HepG2 (cell line): ENCODE results near the gene SYNE1. TPM values are rescaled to one million over a fixed set of nuclear protein-coding genes. Genes with fewer than 3 reads are reported as not detected.

Experiments
- ADNP ChIP-seq: sonication (generic); formaldehyde crosslinking; IDR thresholded peaks from 2 replicates; pipeline ENCODE4 v1.4.0; 2020; ENCODE audit warnings: missing genetic modification reagents
- ASH2L ChIP-seq: fragments of 300-600, 200-600 bp; sonication (generic); IDR thresholded peaks from 2 replicates; pipeline ENCODE4 v1.7.0; 2017; ENCODE audit warnings: low read depth, mild to moderate bottlenecking, moderate library complexity, mixed read lengths, low read length; ENCODE audit not compliant: insufficient read length
- GABPB1 ChIP-seq: IDR thresholded peaks from 2 replicates; pipeline ENCODE4 v1.6.1; 2016; ENCODE audit warnings: mild to moderate bottlenecking, missing genetic modification reagents, moderate library complexity, missing compliant biosample characterization
- HCFC1 ChIP-seq: fragments of 150-350 bp; IDR thresholded peaks from 2 replicates; pipeline ENCODE4 v1.6.1; 2014; ENCODE audit warnings: low read depth, low read length
- HMG20B ChIP-seq: conservative IDR thresholded peaks from 2 replicates; pipeline ENCODE4 v1.6.1; 2016; ENCODE audit warnings: missing genetic modification reagents, missing compliant biosample characterization
- NR2F1 ChIP-seq, 2 experiments: fragments of 450-650 bp in 1 of 2; formaldehyde crosslinking in 1 of 2; IDR thresholded peaks; 2 replicates each; pipeline versions ENCODE4 v1.5.0 to v1.6.1; 2016 to 2020; ENCODE audit warnings: mild to moderate bottlenecking in 1 of 2, missing compliant biosample characterization in 1 of 2, missing genetic modification reagents in 1 of 2, moderate library complexity in 1 of 2
- PHF8 ChIP-seq: sonication (generic); formaldehyde crosslinking; IDR thresholded peaks from 2 replicates; pipeline ENCODE4 v1.5.0; 2020; ENCODE audit warnings: missing genetic modification reagents
- SMYD3 ChIP-seq: sonication (generic); formaldehyde crosslinking; IDR thresholded peaks from 2 replicates; pipeline ENCODE4 v1.8.1; 2023; ENCODE audit warnings: mild to moderate bottlenecking, missing genetic modification reagents
- ZBTB44 ChIP-seq: sonication (generic); formaldehyde crosslinking; IDR thresholded peaks from 2 replicates; pipeline ENCODE4 v1.4.0; 2020; ENCODE audit warnings: missing genetic modification reagents
- ZNF138 ChIP-seq: sonication (generic); formaldehyde crosslinking; IDR thresholded peaks from 2 replicates; pipeline ENCODE4 v1.5.0; 2020; ENCODE audit warnings: mild to moderate bottlenecking, low read depth, missing genetic modification reagents
- ZNF280D ChIP-seq: sonication (generic); formaldehyde crosslinking; IDR thresholded peaks from 2 replicates; pipeline ENCODE4 v1.5.1; 2020; ENCODE audit warnings: mild to moderate bottlenecking, missing genetic modification reagents
- ZNF34 ChIP-seq: sonication (generic); formaldehyde crosslinking; IDR thresholded peaks from 2 replicates; pipeline ENCODE4 v1.4.0; 2020; ENCODE audit warnings: mild to moderate bottlenecking, missing genetic modification reagents, borderline replicate concordance
- ZNF432 ChIP-seq: sonication (generic); formaldehyde crosslinking; IDR thresholded peaks from 2 replicates; pipeline ENCODE4 v1.5.0; 2020; ENCODE audit warnings: missing genetic modification reagents, mild to moderate bottlenecking, borderline replicate concordance
- ZNF503 ChIP-seq: sonication (generic); formaldehyde crosslinking; IDR thresholded peaks from 2 replicates; pipeline ENCODE4 v1.4.0; 2020; ENCODE audit warnings: missing genetic modification reagents
- polyA plus RNA-seq, 8 experiments: library from polyadenylated mRNA; depleted of rRNA in 3 of 8; stranded (reverse) in 7 of 8; unstranded in 1 of 8; fragments of >200 nt; fragmentation: Illumina TruSeq in 4 of 8; extraction: Trizol in 4 of 8; gene quantifications; 2 replicates each; pipeline versions ENCODE4 v1.2.1 to v1.2.3, GENCODE V29; 2011 to 2016; ENCODE audit warnings: low read depth in 4 of 8, missing spikeins in 1 of 8, mixed read lengths in 1 of 8; ENCODE audit not compliant: insufficient read depth in 1 of 8
- total RNA-seq, 5 experiments: library from RNA; depleted of rRNA; stranded (reverse); fragments of >200 nt; fragmentation: Illumina TruSeq; extraction: Trizol; gene quantifications; 2 replicates each; pipeline ENCODE4 v1.2.3, GENCODE V29; 2016; ENCODE audit warnings: low read depth in 1 of 5
- TF ChIP-seq, protein P1 (sequence below): sonication (generic); formaldehyde crosslinking; IDR thresholded peaks from 2 replicates; pipeline ENCODE4 v1.8.1; 2022; ENCODE audit warnings: mild to moderate bottlenecking, missing genetic modification reagents
- TF ChIP-seq, protein P2 (sequence below): sonication (generic); IDR thresholded peaks from 2 replicates; pipeline ENCODE4 v1.6.1; 2016; ENCODE audit warnings: low read depth, borderline replicate concordance

SYNE1 gene
- total and polyA plus RNA-seq, 2 of the 13 experiments (the other 11 are each of a cell fraction or from before 2014, with no cell fraction given) = 5.5 to 15.9 TPM

DNA sequence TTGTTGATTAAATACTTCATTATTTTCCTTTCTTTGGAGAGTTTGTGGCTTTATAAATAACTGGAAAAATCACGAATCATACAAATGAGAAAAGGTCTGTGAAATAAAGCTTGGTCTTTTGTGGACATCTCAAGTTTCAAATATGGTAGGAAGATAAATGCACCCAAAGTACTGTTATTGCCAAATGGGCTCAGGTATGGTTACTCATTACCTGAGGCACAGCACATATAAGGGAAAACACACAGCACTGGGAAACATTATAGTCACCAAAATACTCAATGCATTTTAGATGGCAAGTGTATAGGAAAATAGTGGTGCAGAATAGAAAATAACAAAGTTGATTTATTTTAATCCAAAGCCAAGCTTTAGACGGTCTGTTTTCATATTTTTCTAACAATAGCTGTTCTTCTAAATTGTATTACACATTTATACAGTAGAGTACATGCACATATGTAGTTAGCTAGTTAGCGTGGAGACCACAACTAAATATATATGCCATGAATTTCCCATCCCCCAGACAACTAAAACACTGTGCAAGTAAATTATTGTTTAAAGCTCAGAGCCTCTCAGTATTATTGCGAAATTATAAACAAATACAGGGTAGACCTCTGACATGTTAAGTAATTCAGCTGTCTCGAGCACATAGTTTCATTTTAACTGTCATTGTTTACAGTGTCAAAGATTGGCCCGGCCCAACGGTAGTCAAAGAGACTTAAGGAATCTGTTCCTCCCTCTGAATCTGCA lies 336.0 kb downstream of the SYNE1 start (continued):
- TF ChIP-seq, protein P1, sequence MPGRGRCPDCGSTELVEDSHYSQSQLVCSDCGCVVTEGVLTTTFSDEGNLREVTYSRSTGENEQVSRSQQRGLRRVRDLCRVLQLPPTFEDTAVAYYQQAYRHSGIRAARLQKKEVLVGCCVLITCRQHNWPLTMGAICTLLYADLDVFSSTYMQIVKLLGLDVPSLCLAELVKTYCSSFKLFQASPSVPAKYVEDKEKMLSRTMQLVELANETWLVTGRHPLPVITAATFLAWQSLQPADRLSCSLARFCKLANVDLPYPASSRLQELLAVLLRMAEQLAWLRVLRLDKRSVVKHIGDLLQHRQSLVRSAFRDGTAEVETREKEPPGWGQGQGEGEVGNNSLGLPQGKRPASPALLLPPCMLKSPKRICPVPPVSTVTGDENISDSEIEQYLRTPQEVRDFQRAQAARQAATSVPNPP (CRISPR knock-in tag) = 0 out of 2 replicates have a peak, but pooled peaks have one; percentile 82
- TF ChIP-seq, protein P2, sequence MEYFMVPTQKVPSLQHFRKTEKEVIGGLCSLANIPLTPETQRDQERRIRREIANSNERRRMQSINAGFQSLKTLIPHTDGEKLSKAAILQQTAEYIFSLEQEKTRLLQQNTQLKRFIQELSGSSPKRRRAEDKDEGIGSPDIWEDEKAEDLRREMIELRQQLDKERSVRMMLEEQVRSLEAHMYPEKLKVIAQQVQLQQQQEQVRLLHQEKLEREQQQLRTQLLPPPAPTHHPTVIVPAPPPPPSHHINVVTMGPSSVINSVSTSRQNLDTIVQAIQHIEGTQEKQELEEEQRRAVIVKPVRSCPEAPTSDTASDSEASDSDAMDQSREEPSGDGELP = peak; percentile 40; the same call in 1 of the 2 replicates
- TF ChIP-seq ZNF432 (CRISPR knock-in tag) = no peak
- TF ChIP-seq ADNP (CRISPR knock-in tag) = no peak
- TF ChIP-seq ZNF34 (CRISPR knock-in tag) = no peak
- no peak for TF ChIP-seq ZNF138
- TF ChIP-seq SMYD3 = peak; percentile 83; the same call in 1 of the 2 replicates
- TF ChIP-seq HMG20B (CRISPR knock-in tag) = peak; percentile 67; the same call in 1 of the 2 replicates
- TF ChIP-seq ZNF503 (CRISPR knock-in tag) = peak; percentile 80
- no peak for TF ChIP-seq ASH2L
- no peak for TF ChIP-seq GABPB1 (CRISPR knock-in tag)
- TF ChIP-seq ZBTB44 = no peak
- TF ChIP-seq PHF8 = no peak
- TF ChIP-seq ZNF280D (CRISPR knock-in tag) = no peak
- TF ChIP-seq HCFC1 = no peak
- peak; percentile 88 to 97 for TF ChIP-seq NR2F1 (CRISPR knock-in tag; IDR thresholded peaks at IDR 0.05)
